PC-3 (cell line): Measurements from ENCODE around the gene IFITM10.

Experiments used
- EZH2 ChIP-seq: fragments of 300-600 bp; sonication (generic); IDR thresholded peaks from one replicate; pipeline ENCODE4 v1.6.1; 2017; ENCODE audit warnings: antibody characterized with exemption, mild to moderate bottlenecking, low read length; ENCODE audit not compliant: unreplicated experiment
- EZH2phosphoT487 ChIP-seq: fragments of 300-600 bp; sonication (generic); IDR thresholded peaks from 2 replicates; pipeline ENCODE4 v1.6.1; 2018; ENCODE audit warnings: mild to moderate bottlenecking, antibody characterized with exemption, low read length, borderline replicate concordance
- TF ChIP-seq, protein P1 (sequence below): fragments of 300-600 bp; sonication (generic); conservative IDR thresholded peaks from 2 replicates; pipeline ENCODE4 v1.5.1; 2017; ENCODE audit warnings: antibody characterized with exemption, low read depth, mild to moderate bottlenecking, low read length

DNA sequence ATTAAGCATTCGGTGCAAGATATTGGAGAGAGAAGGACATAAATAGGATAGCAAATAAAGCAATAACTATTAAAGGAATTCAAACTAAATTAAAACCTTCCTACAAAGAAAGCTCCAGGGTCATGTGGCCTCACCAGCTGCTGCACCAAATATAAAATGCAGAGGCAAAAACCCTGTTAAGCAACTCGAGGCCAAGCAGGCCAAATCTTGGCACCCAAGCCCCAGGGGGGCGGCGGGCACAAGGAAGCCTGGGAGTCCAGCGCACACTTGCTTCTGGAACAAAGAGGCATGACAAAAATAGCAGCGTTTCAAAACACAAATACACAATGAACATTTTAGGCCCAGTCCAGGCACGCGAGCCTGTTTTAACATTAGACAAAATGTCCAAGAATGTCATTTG is 32.6 kb downstream of the IFITM10 start:
- TF ChIP-seq, protein P1, sequence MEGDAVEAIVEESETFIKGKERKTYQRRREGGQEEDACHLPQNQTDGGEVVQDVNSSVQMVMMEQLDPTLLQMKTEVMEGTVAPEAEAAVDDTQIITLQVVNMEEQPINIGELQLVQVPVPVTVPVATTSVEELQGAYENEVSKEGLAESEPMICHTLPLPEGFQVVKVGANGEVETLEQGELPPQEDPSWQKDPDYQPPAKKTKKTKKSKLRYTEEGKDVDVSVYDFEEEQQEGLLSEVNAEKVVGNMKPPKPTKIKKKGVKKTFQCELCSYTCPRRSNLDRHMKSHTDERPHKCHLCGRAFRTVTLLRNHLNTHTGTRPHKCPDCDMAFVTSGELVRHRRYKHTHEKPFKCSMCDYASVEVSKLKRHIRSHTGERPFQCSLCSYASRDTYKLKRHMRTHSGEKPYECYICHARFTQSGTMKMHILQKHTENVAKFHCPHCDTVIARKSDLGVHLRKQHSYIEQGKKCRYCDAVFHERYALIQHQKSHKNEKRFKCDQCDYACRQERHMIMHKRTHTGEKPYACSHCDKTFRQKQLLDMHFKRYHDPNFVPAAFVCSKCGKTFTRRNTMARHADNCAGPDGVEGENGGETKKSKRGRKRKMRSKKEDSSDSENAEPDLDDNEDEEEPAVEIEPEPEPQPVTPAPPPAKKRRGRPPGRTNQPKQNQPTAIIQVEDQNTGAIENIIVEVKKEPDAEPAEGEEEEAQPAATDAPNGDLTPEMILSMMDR: no peak
- TF ChIP-seq EZH2 (no peak), EZH2phosphoT487 (no peak)
